ENCODE data around the gene SEMA3D.

The SEMA3D gene

DNA sequence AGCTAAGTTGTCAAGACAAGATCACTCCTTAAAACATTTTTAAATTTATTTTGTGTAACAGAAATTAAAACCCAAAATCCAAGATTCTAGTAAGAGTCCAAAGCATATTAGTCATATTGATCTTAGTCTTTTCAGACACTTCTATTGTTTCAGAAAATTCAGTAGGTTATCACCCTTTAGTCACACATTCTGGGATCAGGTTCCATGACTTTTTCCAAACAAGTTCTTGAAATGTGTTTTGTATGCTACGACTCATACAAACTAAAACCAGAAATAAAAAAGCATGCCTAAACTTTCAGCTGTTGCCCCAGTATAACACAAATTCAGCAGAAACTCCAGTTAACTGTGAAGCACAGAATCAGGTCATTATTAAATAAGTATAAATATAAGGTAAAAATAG is 10.7 kb downstream of the SEMA3D start:
- DNase-seq (ENCODE audit: extremely low read depth, low read depth): no peak

DNA sequence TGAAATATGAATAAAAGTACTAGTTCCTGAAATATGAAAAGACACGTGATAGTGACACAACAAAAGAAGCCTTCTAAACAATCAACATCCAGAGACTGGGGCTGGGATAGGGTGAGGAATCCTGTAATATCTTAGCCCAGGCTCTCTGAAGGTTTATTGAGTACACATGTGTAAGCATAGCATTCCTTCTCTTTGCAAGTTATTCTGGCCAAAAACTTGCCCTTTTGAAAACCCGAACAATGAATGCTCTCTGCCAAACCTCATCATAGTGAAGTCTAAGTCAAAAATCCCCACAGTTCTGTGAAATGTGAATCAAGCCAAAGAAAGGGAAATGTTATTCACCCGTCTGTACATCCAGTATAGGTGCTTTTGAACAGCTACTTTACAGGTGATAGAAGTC is 11.6 kb downstream of the SEMA3D start:
- no peak for DNase-seq (ENCODE audit: extremely low read depth, low read depth)
- TF ChIP-seq, protein P1, sequence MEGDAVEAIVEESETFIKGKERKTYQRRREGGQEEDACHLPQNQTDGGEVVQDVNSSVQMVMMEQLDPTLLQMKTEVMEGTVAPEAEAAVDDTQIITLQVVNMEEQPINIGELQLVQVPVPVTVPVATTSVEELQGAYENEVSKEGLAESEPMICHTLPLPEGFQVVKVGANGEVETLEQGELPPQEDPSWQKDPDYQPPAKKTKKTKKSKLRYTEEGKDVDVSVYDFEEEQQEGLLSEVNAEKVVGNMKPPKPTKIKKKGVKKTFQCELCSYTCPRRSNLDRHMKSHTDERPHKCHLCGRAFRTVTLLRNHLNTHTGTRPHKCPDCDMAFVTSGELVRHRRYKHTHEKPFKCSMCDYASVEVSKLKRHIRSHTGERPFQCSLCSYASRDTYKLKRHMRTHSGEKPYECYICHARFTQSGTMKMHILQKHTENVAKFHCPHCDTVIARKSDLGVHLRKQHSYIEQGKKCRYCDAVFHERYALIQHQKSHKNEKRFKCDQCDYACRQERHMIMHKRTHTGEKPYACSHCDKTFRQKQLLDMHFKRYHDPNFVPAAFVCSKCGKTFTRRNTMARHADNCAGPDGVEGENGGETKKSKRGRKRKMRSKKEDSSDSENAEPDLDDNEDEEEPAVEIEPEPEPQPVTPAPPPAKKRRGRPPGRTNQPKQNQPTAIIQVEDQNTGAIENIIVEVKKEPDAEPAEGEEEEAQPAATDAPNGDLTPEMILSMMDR (IDR thresholded peaks at IDR 0.05; ENCODE audit: low read depth, low read length, missing control alignments): no peak
- no peak overlapping the region for H3K4me3 ChIP-seq (replicated peaks; ENCODE audit: low read depth, low read length)

More for the DNA sequence above, 10.7 kb downstream of the SEMA3D start:
- TF ChIP-seq, protein P1 (IDR thresholded peaks at IDR 0.05; ENCODE audit: low read depth, low read length, missing control alignments): no peak
- H3K4me3 ChIP-seq (replicated peaks; ENCODE audit: low read depth, low read length): no peak overlapping the region

DNA sequence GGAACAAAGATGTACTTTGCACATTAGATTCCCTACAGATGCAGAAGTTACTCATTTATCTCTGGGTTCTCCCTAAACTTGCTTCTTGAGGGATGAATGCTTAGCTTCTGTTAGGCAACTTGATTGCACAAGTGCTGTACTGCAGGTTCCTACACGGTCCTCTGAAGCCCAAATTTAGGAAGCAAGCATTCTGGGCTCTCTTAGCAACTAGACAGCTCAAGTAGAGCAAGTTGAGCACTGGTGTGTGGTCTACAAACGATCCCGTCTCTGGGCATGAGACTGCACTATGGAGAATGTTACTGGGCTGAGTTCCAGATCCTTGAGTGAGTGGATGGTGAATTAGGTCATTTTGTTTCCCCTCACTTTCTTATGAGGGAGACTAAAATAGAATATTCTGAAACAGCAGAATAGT is 14.3 kb downstream of the SEMA3D start:
- no peak overlapping the region for H3K4me3 ChIP-seq (replicated peaks; ENCODE audit: low read depth, low read length)
- TF ChIP-seq, protein P1 (IDR thresholded peaks at IDR 0.05; ENCODE audit: low read depth, low read length, missing control alignments): no peak
- DNase-seq (ENCODE audit: extremely low read depth, low read depth): peak; percentile 55

DNA sequence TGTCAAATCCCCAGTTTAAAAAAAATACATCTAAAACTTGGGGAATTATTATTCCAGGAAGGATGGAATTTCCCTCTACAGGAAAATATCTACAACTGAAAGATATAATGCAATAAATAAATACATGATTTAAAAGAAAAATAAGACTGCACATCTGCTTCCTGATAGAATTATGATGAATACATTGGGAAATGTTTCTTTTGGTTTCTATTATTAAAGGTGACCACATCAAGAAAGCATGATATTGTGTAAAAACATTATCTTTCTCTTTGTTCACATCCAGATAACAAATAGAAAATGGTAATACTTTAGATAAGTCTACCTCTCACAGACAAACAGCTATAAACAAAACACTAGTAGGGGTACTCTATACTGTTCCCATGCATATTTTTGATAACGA is 19.2 kb downstream of the SEMA3D start:
- no peak for DNase-seq (ENCODE audit: extremely low read depth, low read depth)
- TF ChIP-seq, protein P1 (IDR thresholded peaks at IDR 0.05; ENCODE audit: low read depth, low read length, missing control alignments): no peak
- no peak overlapping the region for H3K4me3 ChIP-seq (replicated peaks; ENCODE audit: low read depth, low read length)

DNA sequence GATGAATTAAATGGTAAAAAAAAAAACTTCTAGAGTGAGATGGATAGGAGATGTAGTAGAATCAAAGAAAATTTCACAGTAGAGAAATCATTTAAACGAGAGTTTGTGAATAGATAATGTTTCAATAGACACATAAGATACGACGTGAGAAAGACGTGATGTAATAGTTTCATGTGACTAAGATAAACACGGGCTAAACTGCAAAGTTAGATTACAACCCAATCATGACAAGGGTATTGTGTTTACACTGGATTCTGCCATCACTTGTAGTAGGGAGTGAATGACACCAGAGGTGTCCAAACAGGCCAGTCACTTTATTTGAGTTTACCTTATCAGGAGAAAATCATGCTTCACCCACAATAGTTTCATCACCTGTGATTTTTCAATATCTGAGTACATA is 21.6 kb downstream of the SEMA3D start:
- no peak for DNase-seq (ENCODE audit: extremely low read depth, low read depth)
- H3K4me3 ChIP-seq (replicated peaks; ENCODE audit: low read depth, low read length): no peak overlapping the region
- TF ChIP-seq, protein P1 (IDR thresholded peaks at IDR 0.05; ENCODE audit: low read depth, low read length, missing control alignments): no peak

DNA sequence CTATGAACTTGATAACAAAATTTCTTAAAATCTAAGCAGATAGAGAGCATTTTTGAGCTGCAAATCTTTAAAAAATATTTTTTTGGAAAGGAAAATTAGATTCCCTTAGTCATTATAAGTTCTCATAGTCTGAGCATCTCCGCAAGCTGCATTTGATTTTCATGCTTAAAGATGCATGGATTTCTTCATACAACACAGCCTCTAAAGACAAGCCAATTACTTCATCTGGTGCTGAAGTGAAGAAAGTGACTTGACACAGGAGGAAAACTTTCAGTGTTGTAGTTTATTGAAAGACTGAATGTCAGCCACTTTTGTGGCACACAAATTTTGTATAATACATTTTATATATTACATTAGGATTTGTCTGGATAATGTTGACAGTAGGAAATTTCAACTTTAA is 22.5 kb downstream of the SEMA3D start:
- DNase-seq (ENCODE audit: extremely low read depth, low read depth): no peak
- no peak overlapping the region for H3K4me3 ChIP-seq (replicated peaks; ENCODE audit: low read depth, low read length)
- TF ChIP-seq, protein P1 (IDR thresholded peaks at IDR 0.05; ENCODE audit: low read depth, low read length, missing control alignments): no peak

DNA sequence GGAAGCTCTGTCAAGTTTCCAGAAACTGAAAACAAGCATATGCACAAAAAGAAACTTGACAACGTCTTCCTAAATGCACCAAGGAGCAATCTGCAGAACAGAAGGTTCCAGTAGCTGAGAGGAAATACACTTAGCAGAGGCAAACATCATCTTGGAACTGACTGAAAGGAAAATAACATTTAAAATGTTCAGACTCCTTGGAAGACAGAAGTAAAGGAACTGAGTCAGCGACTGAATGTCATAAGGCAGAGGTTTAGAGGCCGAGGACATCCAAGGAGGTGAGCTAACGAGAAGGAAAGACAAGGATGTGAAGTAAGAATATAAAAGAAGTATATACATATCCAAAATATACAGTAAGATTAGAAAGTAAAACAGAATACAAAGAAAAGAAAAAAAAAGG is 24.1 kb downstream of the SEMA3D start:
- no peak for DNase-seq (ENCODE audit: extremely low read depth, low read depth)
- TF ChIP-seq, protein P1 (IDR thresholded peaks at IDR 0.05; ENCODE audit: low read depth, low read length, missing control alignments): no peak
- H3K4me3 ChIP-seq (replicated peaks; ENCODE audit: low read depth, low read length): peak overlapping the region; percentile 6; the same call in 1 of the 2 replicates

Measured in HFF-Myc (cell line).